Uterus (tissue), 4 donors: ENCODE measurements around the gene MYOCD. TPM values are rescaled to one million over a fixed set of nuclear protein-coding genes. Genes with fewer than 3 reads are reported as not detected.

Experiments used
- DNase-seq, 2 donors: peaks; one replicate each; pipeline ENCODE4 v3.0.0-alpha.2; 2019 to 2020
- H3K27ac ChIP-seq, 2 donors: fragments of 200-600 bp; sonication (generic); 1 replicate in 1 of 2; 2 replicates in 1 of 2; pipeline ENCODE4 v1.5.1; 2016 to 2018
- H3K27me3 ChIP-seq, 2 donors: fragments of 200-600 bp; sonication (generic); one replicate each; pipeline ENCODE4 v1.5.1; 2018 to 2019; ENCODE audit warnings: control low read depth in 1 of 2
- H3K36me3 ChIP-seq, 2 donors: fragments of 200-600 bp; sonication (generic); one replicate each; pipeline ENCODE4 v1.5.1; 2019; ENCODE audit warnings: control low read depth in 1 of 2
- H3K4me1 ChIP-seq, 2 donors: fragments of 200-600 bp; sonication (generic); one replicate each; pipeline ENCODE4 v1.5.1; 2018 to 2019; ENCODE audit warnings: control low read depth in 1 of 2
- H3K4me3 ChIP-seq, 2 donors: fragments of 200-600 bp; sonication (generic); 1 replicate in 1 of 2; 2 replicates in 1 of 2; pipeline ENCODE4 v1.5.1; 2018 to 2019; ENCODE audit warnings: mild to moderate bottlenecking in 1 of 2
- H3K9me3 ChIP-seq, 2 donors: fragments of 200-600 bp; sonication (generic); one replicate each; pipeline ENCODE4 v1.5.1; 2019; ENCODE audit warnings: control low read depth in 1 of 2
- CTCF ChIP-seq, 4 experiments: fragments of 200-600 bp in 2 of 4; fragments of 450-650 bp in 2 of 4; sonication (generic) in 2 of 4; IDR thresholded peaks; one replicate each; pipeline ENCODE4 v1.5.1; 2016 to 2019; ENCODE audit warnings: antibody characterized with exemption in 4 of 4, mild to moderate bottlenecking in 2 of 4, moderate library complexity in 1 of 4
- POLR2A ChIP-seq, 2 donors: fragments of 450-650 bp; IDR thresholded peaks; one replicate each; pipeline ENCODE4 v1.6.1; 2016; ENCODE audit warnings: antibody characterized with exemption in 2 of 2, mild to moderate bottlenecking in 1 of 2, moderate library complexity in 1 of 2
- intact Hi-C: fragments of 100-400 bp; cut with DNase I; formaldehyde crosslinking; loops from one replicate; pipeline ENCODE4 v1.15.1; 2023; ENCODE audit warnings: low total_unique reads
- total RNA-seq, 4 donors: library from RNA; depleted of rRNA in 3 of 4; stranded (reverse); fragments of >200 nt in 3 of 4; gene quantifications; one replicate each; pipeline versions ENCODE4 v1.1.0 to v1.2.4, GENCODE V29; 2014 to 2023
- donor health status: DM: yes; HTN: yes; CAD: no.

The MYOCD gene
- total RNA-seq, 4 donors from 2014 or later, result 3.3 to 54.6 (median 14.6) TPM

DNA sequence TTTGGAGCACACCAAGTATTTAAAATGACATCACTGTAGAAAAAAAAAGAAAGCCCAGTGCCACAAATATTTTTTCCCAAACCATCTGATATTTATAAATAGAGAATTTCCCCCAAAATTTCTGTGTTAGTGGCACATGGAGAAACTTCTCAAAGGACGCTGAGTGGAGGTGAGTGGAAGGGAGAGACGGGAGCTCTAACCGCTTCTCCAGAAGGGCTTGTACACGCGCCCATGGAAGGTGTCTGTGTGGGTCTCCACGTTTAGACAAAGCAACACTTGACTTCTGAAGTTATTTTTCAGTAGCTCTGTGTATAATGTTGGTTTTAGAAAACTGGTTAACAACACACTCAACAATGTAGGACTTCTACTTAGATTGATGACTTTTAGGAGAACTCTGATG is 1.0 kb downstream of the MYOCD start:
- peak overlapping the region; percentile 89 to 92 for H3K27ac ChIP-seq
- H3K4me1 ChIP-seq, result no peaks in the 10 kb centered on the region
- intact Hi-C loops, result loop anchor here (5.0 kb wide), 1 partner anchor 409 kb away; no protein-coding TSS in a partner anchor
- H3K4me3 ChIP-seq, result peak overlapping the region; percentile 15 to 52
- H3K9me3 ChIP-seq, result no peaks in the 10 kb centered on the region
- TF ChIP-seq CTCF (IDR thresholded peaks at IDR 0.05) (no peak), POLR2A (IDR thresholded peaks at IDR 0.05) (no peak)
- H3K27me3 ChIP-seq, result no peaks in the 10 kb centered on the region
- no peaks in the 10 kb centered on the region for H3K36me3 ChIP-seq
- DNase-seq, result no peak

GRCh38 chr17:12667299-12667958 is 1.7 kb downstream of the MYOCD start:
- peak overlapping the region; percentile 15 to 52 for H3K4me3 ChIP-seq
- peak; percentile 46 to 65 for DNase-seq
- H3K27ac ChIP-seq, result peak overlapping the region; percentile 89 to 92
- H3K27me3 ChIP-seq, result no peaks in the 10 kb centered on the region
- no peaks in the 10 kb centered on the region for H3K36me3 ChIP-seq
- no peaks in the 10 kb centered on the region for H3K9me3 ChIP-seq
- H3K4me1 ChIP-seq, result no peaks in the 10 kb centered on the region
- intact Hi-C loops, result loop anchor here (5.0 kb wide), 1 partner anchor 410 kb away; no protein-coding TSS in a partner anchor
- TF ChIP-seq CTCF (IDR thresholded peaks at IDR 0.05) (peak; percentile 61 to 82 (median 64)), POLR2A (IDR thresholded peaks at IDR 0.05) (no peak)

GRCh38 chr17:12671906-12672305 is 6.2 kb downstream of the MYOCD start:
- Histone ChIP-seq H3K9me3 (no peaks in the 10 kb centered on the region), H3K4me1 (no peaks in the 10 kb centered on the region), H3K27me3 (no peaks in the 10 kb centered on the region), H3K36me3 (no peaks in the 10 kb centered on the region), H3K4me3 (no peak overlapping the region), H3K27ac (no peak overlapping the region)
- no peak for TF ChIP-seq CTCF (IDR thresholded peaks at IDR 0.05)
- TF ChIP-seq POLR2A (IDR thresholded peaks at IDR 0.05), result no peak
- intact Hi-C loops, result no loop called here
- DNase-seq, result no peak

GRCh38 chr17:12672947-12673346 is 7.3 kb downstream of the MYOCD start:
- no peaks in the 10 kb centered on the region for H3K9me3 ChIP-seq
- intact Hi-C loops, result no loop called here
- DNase-seq, result no peak
- no peaks in the 10 kb centered on the region for H3K36me3 ChIP-seq
- TF ChIP-seq POLR2A (IDR thresholded peaks at IDR 0.05) (no peak), CTCF (IDR thresholded peaks at IDR 0.05) (no peak)
- no peak overlapping the region for H3K4me3 ChIP-seq
- H3K27me3 ChIP-seq, result no peaks in the 10 kb centered on the region
- H3K27ac ChIP-seq, result no peak overlapping the region
- H3K4me1 ChIP-seq, result no peaks in the 10 kb centered on the region

GRCh38 chr17:12673788-12674187 is 8.1 kb downstream of the MYOCD start:
- Histone ChIP-seq H3K9me3 (no peaks in the 10 kb centered on the region), H3K27ac (no peak overlapping the region), H3K27me3 (no peaks in the 10 kb centered on the region), H3K4me1 (no peaks in the 10 kb centered on the region), H3K4me3 (no peak overlapping the region), H3K36me3 (no peaks in the 10 kb centered on the region)
- intact Hi-C loops, result no loop called here
- TF ChIP-seq CTCF (IDR thresholded peaks at IDR 0.05), result no peak
- no peak for TF ChIP-seq POLR2A (IDR thresholded peaks at IDR 0.05)
- DNase-seq, result no peak
